GDM1 (cell line): Measurements from ENCODE around the gene TMEM50A.
"Not testable (repeated sequence)": the region's sequence is repeated elsewhere in the genome, so short reads cannot be mapped to it uniquely, and the experiment has no call there.

Experiments used
- DNase-seq: peaks from one replicate; lab custom pipeline; 2025; lab: John Stamatoyannopoulos, UW

TMEM50A gene

GRCh38 chr1:25387096-25387495 is 49.0 kb downstream of the TMEM50A start:
- not testable (repeated sequence) for DNase-seq

GRCh38 chr1:25388691-25389090 is 50.6 kb downstream of the TMEM50A start:
- not testable (repeated sequence) for DNase-seq

- not testable (repeated sequence) for DNase-seq
These were observed 51.6 kb downstream of the TMEM50A start for GRCh38 chr1:25389721-25390120.

- no peak for DNase-seq
These were observed 54.7 kb downstream of the TMEM50A start for GRCh38 chr1:25392841-25393240.

GRCh38 chr1:25397549-25397948 is 59.4 kb downstream of the TMEM50A start:
- DNase-seq = not testable (repeated sequence)

- not testable (repeated sequence) for DNase-seq
These were observed 59.9 kb downstream of the TMEM50A start for GRCh38 chr1:25398079-25398478.

- not testable (repeated sequence) for DNase-seq
These were observed 65.0 kb downstream of the TMEM50A start for GRCh38 chr1:25402947-25403803.

GRCh38 chr1:25405731-25406305 is 67.7 kb downstream of the TMEM50A start:
- not testable (repeated sequence) for DNase-seq

- not testable (repeated sequence) for DNase-seq
These were observed 71.7 kb downstream of the TMEM50A start for GRCh38 chr1:25409641-25410427.
